Liver (tissue), 9 donors: ENCODE data around the gene ACKR2. TPM values are rescaled to one million over a fixed set of nuclear protein-coding genes. Genes with fewer than 3 reads are reported as not detected.

Experiments
- DNase-seq: peaks from one replicate; pipeline ENCODE4 v3.0.0-alpha.2; 2017; ENCODE audit warnings: low spot score
- H3K27ac ChIP-seq, 2 donors: one replicate each; pipeline ENCODE4 v1.7.0; 2013; ENCODE audit warnings: inconsistent platforms in 2 of 2, low read length in 2 of 2, control low read depth in 1 of 2, low read depth in 1 of 2, mild to moderate bottlenecking in 1 of 2
- H3K27me3 ChIP-seq, 4 donors: one replicate each; pipeline versions ENCODE4 v1.6.1 to v1.7.0; 2013; ENCODE audit warnings: low read length in 3 of 4, inconsistent platforms in 1 of 4, mild to moderate bottlenecking in 1 of 4, moderate library complexity in 1 of 4; ENCODE audit not compliant: control insufficient read depth in 4 of 4, insufficient read depth in 4 of 4
- H3K36me3 ChIP-seq, 4 donors: one replicate each; pipeline versions ENCODE4 v1.6.1 to v1.7.0; 2013; ENCODE audit warnings: low read length in 3 of 4, mild to moderate bottlenecking in 3 of 4, low read depth in 1 of 4, moderate library complexity in 1 of 4; ENCODE audit not compliant: control insufficient read depth in 4 of 4, insufficient read depth in 3 of 4
- H3K4me1 ChIP-seq, 4 donors: one replicate each; pipeline versions ENCODE4 v1.6.1 to v1.7.0; 2013; ENCODE audit warnings: low read length in 3 of 4, mild to moderate bottlenecking in 3 of 4, moderate library complexity in 1 of 4; ENCODE audit not compliant: control insufficient read depth in 4 of 4, insufficient read depth in 4 of 4
- H3K4me3 ChIP-seq, 3 donors: one replicate each; pipeline versions ENCODE4 v1.6.1 to v1.7.0; 2013; ENCODE audit warnings: low read length in 3 of 3, control low read depth in 1 of 3, low read depth in 1 of 3, mild to moderate bottlenecking in 1 of 3
- H3K9ac ChIP-seq, 2 donors: one replicate each; pipeline ENCODE4 v1.7.0; 2013; ENCODE audit warnings: low read length in 2 of 2, mild to moderate bottlenecking in 2 of 2, moderate library complexity in 2 of 2, control low read depth in 1 of 2, low read depth in 1 of 2
- H3K9me3 ChIP-seq, 4 donors: one replicate each; pipeline versions ENCODE4 v1.6.1 to v1.7.0; 2013; ENCODE audit warnings: low read length in 3 of 4; ENCODE audit not compliant: control insufficient read depth in 4 of 4
- ATF3 ChIP-seq: IDR thresholded peaks from 2 replicates; pipeline ENCODE4 v1.6.1; 2016; ENCODE audit warnings: antibody characterized with exemption
- CTCF ChIP-seq: fragments of 150-350 bp; IDR thresholded peaks from 2 replicates; pipeline ENCODE4 v1.5.1; 2017; ENCODE audit warnings: improper control_type of control experiment, low read depth, low read length; ENCODE audit not compliant: missing input control
- EGR1 ChIP-seq, 2 donors: IDR thresholded peaks; 2 replicates each; pipeline ENCODE4 v1.6.1; 2016 to 2018; ENCODE audit warnings: antibody characterized with exemption in 2 of 2, low read depth in 2 of 2
- FOXA1 ChIP-seq: IDR thresholded peaks from 2 replicates; pipeline ENCODE4 v1.6.1; 2016; ENCODE audit warnings: antibody characterized with exemption
- FOXA2 ChIP-seq: IDR thresholded peaks from 2 replicates; pipeline ENCODE4 v1.6.1; 2016; ENCODE audit warnings: antibody characterized with exemption
- GABPA ChIP-seq, 2 donors: IDR thresholded peaks in 1 of 2; conservative IDR thresholded peaks in 1 of 2; 2 replicates each; pipeline ENCODE4 v1.6.1; 2016; ENCODE audit warnings: antibody characterized with exemption in 2 of 2, mild to moderate bottlenecking in 1 of 2, moderate library complexity in 1 of 2
- HNF4G ChIP-seq: IDR thresholded peaks from 2 replicates; pipeline ENCODE4 v1.6.1; 2016; ENCODE audit warnings: antibody characterized with exemption
- JUND ChIP-seq, 2 donors: IDR thresholded peaks; 2 replicates each; pipeline ENCODE4 v1.6.1; 2016; ENCODE audit warnings: antibody characterized with exemption in 2 of 2
- MAX ChIP-seq: IDR thresholded peaks from 2 replicates; pipeline ENCODE4 v1.6.1; 2016; ENCODE audit warnings: antibody characterized with exemption
- NR2F2 ChIP-seq: IDR thresholded peaks from 2 replicates; pipeline ENCODE4 v1.6.1; 2016; ENCODE audit warnings: antibody characterized with exemption
- REST ChIP-seq: IDR thresholded peaks from 2 replicates; pipeline ENCODE4 v1.6.1; 2016; ENCODE audit warnings: antibody characterized with exemption, mild to moderate bottlenecking
- RXRA ChIP-seq, 2 donors: IDR thresholded peaks; 2 replicates each; pipeline ENCODE4 v1.6.1; 2017 to 2018; ENCODE audit warnings: antibody characterized with exemption in 2 of 2, mild to moderate bottlenecking in 1 of 2
- SP1 ChIP-seq: IDR thresholded peaks from 2 replicates; pipeline ENCODE4 v1.6.1; 2018; ENCODE audit warnings: antibody characterized with exemption, mild to moderate bottlenecking
- YY1 ChIP-seq: IDR thresholded peaks from 2 replicates; pipeline ENCODE4 v1.6.1; 2016; ENCODE audit warnings: antibody characterized with exemption, mild to moderate bottlenecking
- ZBTB33 ChIP-seq: IDR thresholded peaks from 2 replicates; pipeline ENCODE4 v1.6.1; 2016; ENCODE audit warnings: antibody characterized with exemption
- WGBS: extraction: QIAGEN DNeasy Blood & Tissue Kit; methylation state at CpG from one replicate; pipeline ENCODE4 v1.1.7; 2013; 5-methylcytosine and 5-hydroxymethylcytosine counted together
- polyA plus RNA-seq, 2 donors: library from polyadenylated mRNA; stranded (reverse) in 1 of 2; unstranded in 1 of 2; fragments of 200-250 nt in 1 of 2; fragments of >200 nt in 1 of 2; fragmentation: Nextera tagmentation in 1 of 2; extraction: Ambion mirVana in 1 of 2; gene quantifications; one replicate each; pipeline versions ENCODE4 v1.2.1 to v1.2.3, GENCODE V29; 2013 to 2015
- total RNA-seq, 2 donors: library from RNA; depleted of rRNA; stranded (reverse); fragments of >200 nt; gene quantifications; one replicate each; pipeline ENCODE4 v1.2.3, GENCODE V29; 2014
- donor health status: healthy.
- donor health status: healthy.
- donor health status: healthy.
- donor health status: healthy.
- donor health status: healthy.

The ACKR2 gene
- total and polyA plus RNA-seq, 4 donors, result 7.3 to 19.3 (median 10.8) TPM

- Histone ChIP-seq H3K4me3 (no peak overlapping the region), H3K27me3 (no peaks in the 10 kb centered on the region), H3K27ac (no peak overlapping the region), H3K4me1 (peaks cover 2 to 34% (median 26%) of the 10 kb centered on the region in 4 donors), H3K36me3 (no peaks in the 10 kb centered on the region), H3K9ac (no peak overlapping the region), H3K9me3 (no peaks in the 10 kb centered on the region)
- WGBS, result 82% methylated on average over 5 of the region's 5 CpGs
- DNase-seq, result no peak
- no peak for TF ChIP-seq REST
- TF ChIP-seq HNF4G, result no peak
- TF ChIP-seq RXRA (IDR thresholded peaks at IDR 0.05), result no peak
- TF ChIP-seq SP1, result no peak
- TF ChIP-seq ZBTB33, result no peak
- TF ChIP-seq NR2F2, result no peak
- no peak for TF ChIP-seq EGR1 (IDR thresholded peaks at IDR 0.05; ENCODE audit: low read depth in 2 of 2)
- TF ChIP-seq YY1, result no peak
- TF ChIP-seq GABPA (IDR thresholded peaks at IDR 0.05 in 1 of 2, conservative IDR thresholded peaks at IDR 0.05 in 1 of 2), result no peak
- TF ChIP-seq CTCF, result no peak
- no peak for TF ChIP-seq MAX
- TF ChIP-seq JUND (IDR thresholded peaks at IDR 0.05), result no peak
- no peak for TF ChIP-seq ATF3
Measured at GRCh38 chr3:42868841-42869240, 59.6 kb downstream of the ACKR2 start.

GRCh38 chr3:42871592-42872196 is 62.4 kb downstream of the ACKR2 start:
- Histone ChIP-seq H3K4me3 (peak overlapping the region; percentile 62 to 91 (median 84)), H3K36me3 (no peaks in the 10 kb centered on the region), H3K27ac (peak overlapping the region; percentile 73 to 90), H3K9ac (peak overlapping the region; percentile 13 to 91), H3K9me3 (no peaks in the 10 kb centered on the region), H3K27me3 (no peaks in the 10 kb centered on the region), H3K4me1 (peaks cover 6 to 40% (median 31%) of the 10 kb centered on the region in 4 donors)
- WGBS, result 38% methylated on average over 5 of the region's 5 CpGs
- no peak for DNase-seq
- TF ChIP-seq REST (no peak), FOXA1 (no peak), JUND (IDR thresholded peaks at IDR 0.05) (no peak), YY1 (peak; percentile 59), EGR1 (IDR thresholded peaks at IDR 0.05; ENCODE audit: low read depth in 2 of 2) (peak in 1 of 2 donors; percentile 62), FOXA2 (no peak), GABPA (IDR thresholded peaks at IDR 0.05 in 1 of 2, conservative IDR thresholded peaks at IDR 0.05 in 1 of 2) (no peak), CTCF (no peak)
